Head of caudate nucleus (tissue), 42 donors: Measurements from ENCODE around the gene ABCA5.
A peak's percentile ranks its signal among the peaks of the same experiment; 100 is the strongest.

ENCODE experiments used
- DNase-seq, 42 donors: peaks; one replicate each; pipeline versions ENCODE4 v3.0.0 to v3.0.0-alpha.2; 2020 to 2021; ENCODE audit warnings: mixed read lengths in 7 of 42
- intact Hi-C: fragments of 100-400 bp; cut with DNase I; formaldehyde crosslinking; loops from one replicate; pipeline ENCODE4 v1.15.0; 2022

ABCA5 gene, protein sequence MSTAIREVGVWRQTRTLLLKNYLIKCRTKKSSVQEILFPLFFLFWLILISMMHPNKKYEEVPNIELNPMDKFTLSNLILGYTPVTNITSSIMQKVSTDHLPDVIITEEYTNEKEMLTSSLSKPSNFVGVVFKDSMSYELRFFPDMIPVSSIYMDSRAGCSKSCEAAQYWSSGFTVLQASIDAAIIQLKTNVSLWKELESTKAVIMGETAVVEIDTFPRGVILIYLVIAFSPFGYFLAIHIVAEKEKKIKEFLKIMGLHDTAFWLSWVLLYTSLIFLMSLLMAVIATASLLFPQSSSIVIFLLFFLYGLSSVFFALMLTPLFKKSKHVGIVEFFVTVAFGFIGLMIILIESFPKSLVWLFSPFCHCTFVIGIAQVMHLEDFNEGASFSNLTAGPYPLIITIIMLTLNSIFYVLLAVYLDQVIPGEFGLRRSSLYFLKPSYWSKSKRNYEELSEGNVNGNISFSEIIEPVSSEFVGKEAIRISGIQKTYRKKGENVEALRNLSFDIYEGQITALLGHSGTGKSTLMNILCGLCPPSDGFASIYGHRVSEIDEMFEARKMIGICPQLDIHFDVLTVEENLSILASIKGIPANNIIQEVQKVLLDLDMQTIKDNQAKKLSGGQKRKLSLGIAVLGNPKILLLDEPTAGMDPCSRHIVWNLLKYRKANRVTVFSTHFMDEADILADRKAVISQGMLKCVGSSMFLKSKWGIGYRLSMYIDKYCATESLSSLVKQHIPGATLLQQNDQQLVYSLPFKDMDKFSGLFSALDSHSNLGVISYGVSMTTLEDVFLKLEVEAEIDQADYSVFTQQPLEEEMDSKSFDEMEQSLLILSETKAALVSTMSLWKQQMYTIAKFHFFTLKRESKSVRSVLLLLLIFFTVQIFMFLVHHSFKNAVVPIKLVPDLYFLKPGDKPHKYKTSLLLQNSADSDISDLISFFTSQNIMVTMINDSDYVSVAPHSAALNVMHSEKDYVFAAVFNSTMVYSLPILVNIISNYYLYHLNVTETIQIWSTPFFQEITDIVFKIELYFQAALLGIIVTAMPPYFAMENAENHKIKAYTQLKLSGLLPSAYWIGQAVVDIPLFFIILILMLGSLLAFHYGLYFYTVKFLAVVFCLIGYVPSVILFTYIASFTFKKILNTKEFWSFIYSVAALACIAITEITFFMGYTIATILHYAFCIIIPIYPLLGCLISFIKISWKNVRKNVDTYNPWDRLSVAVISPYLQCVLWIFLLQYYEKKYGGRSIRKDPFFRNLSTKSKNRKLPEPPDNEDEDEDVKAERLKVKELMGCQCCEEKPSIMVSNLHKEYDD (N-terminal part only)

DNA sequence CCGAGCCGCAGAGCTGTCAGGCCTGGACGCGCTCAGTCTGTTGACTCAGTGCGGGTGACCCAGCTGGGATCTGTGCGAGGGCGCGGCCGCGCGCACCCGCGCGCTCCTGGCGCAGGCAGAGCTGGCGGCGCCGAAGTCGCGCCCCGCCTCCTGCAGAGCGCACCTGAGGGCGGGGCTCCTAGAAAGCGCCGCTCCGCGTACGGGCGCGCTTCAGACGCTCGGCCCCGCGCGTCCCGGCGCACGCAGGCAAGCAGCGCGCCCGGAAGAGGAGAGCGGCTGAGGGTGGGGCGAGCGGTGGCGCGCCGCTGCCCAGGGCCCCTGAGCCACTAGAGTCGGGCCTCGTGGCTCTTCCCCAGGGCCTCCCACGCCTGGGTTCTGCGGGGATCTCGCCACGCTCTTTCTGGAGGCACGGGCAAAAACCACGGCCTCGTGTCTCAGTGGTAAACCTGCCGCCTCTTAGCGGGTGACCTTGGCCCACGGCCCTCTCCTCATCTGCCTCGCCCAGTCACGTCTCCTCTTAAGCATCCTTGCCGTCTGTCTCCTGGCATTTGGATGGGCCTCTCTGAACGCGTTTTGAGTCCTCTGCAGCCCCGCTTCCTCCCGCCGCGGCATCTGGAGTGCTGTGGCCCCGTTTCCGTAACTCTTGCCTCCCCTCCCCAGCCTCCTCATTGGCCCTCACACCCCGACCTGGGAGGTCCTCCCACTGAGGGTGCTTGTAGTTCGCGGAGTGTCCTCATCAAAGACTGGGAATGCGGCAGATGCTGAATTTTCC lies at the start of gene ABCA5:
Gene ABCA5 (minus strand): TSS at position 74 of the 772 bp plus-strand sequence. CDS start 12,718 bp downstream, outside the sequence.
- intact Hi-C loops, result loop anchor here (10.0 kb wide), 1 partner anchor 198 kb away; no protein-coding TSS in a partner anchor
- DNase-seq, result peak; percentile 53 to 94 (median 85)

DNA sequence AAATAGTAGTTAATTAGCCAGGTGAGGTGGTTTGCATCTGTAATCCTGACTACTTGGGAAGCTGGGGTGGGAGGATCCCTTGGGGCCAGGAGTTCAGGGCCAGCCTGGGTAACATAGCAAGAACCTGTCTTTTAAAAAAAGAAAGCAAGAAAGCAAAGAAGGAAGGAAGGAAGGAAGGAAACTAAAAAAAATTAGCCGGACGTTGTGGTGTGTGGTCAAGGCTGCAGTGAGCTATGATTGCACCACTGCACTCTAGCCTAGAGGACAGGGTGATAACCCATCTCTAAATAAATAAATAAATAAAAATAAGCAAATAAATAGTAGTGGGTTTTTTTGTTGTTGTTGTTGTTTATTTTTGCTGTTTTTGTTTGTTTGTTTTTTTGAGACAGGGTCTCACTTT lies 48.3 kb upstream of the ABCA5 start:
- intact Hi-C loops, result no loop called here
- no peak for DNase-seq

DNA sequence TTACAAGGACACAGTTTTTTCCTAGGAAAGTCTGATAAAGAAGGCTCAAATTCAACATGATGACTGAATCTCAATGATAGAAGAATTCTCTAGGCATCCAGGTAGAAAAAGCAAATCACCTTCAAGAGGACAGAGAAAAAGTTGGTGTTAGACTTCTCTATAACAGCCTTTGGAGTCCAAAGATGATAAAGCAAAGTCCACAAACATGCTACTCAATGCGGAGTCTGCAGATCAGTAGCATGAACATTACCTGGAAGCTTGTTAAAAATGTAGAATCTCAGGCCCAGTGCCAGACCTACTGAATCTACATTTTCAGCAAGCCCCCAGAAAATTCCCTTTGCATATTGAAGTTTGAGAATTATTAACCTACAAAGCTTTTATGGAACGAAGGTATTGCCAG lies 46.1 kb upstream of the ABCA5 start:
- intact Hi-C loops, result no loop called here
- DNase-seq, result no peak

DNA sequence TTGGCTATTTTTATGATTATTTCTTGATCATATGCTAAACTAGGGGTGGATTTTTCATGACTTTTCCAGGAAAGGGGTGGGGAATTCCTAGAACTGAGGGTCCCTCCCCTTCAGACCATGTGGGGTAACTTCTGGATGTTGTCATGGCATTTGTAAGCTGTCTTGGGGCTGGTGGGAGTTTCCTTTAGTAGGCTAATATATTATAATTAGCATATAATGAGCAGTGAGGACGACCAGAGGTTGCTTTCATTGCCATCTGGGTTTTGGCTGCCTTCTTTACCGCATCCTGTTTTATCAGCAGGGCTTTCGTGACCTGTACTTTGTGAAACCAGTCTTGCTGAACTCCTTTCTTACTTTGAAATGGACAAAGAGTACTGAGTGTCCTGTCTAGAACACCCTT lies 40.4 kb upstream of the ABCA5 start:
- DNase-seq, result no peak
- intact Hi-C loops, result no loop called here

DNA sequence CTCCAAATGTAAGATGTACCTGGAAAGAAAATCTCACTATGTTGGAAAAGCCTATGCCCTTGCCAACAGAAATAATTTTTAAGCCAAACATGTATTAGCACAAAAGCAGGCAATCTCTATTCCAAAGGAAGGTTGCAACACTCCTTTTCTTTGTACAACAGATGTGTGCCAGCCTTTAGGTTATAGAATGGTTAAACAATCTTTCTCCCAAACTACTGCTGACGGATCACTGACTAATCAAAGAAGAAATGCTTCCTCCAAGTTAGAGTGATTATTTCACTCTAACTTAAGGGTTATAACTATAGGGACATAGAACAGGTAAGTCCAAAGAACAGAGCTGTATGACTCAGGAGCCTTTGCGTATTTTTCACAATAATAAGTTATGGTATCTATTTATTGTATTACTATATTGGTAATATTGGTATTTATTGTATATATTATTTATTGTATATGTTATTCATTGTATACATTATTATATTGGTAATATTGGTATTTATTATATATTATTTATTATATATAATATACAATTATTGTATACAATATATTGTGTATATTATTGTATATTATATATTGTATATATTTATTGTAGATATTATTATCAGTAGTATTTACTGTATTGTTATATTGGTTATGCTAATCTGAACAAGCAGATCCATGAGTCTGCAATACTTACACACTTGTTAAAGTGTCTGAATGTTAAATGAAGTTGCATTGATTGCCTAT lies 36.7 kb upstream of the ABCA5 start:
- DNase-seq, result no peak
- intact Hi-C loops, result no loop called here

DNA sequence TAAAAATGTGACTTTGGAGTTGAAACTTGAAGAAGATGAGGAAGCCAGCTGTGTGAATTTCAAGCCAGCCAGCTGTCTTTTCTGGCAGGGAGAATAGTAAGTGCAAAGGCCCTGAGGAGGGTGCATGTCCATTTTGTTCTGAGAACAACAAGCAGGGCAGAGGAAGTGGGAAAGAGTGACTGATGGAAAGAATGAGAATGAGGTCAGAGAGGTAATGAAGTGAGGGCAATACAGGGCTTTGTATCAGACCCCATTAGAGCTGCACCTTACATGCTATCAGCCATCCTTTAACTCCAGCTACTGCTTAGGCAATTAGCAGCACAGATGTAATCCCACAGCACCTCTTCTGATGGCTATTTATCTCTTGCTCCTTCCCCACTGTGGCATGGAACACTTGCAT lies 34.2 kb upstream of the ABCA5 start:
- no peak for DNase-seq
- intact Hi-C loops, result no loop called here

DNA sequence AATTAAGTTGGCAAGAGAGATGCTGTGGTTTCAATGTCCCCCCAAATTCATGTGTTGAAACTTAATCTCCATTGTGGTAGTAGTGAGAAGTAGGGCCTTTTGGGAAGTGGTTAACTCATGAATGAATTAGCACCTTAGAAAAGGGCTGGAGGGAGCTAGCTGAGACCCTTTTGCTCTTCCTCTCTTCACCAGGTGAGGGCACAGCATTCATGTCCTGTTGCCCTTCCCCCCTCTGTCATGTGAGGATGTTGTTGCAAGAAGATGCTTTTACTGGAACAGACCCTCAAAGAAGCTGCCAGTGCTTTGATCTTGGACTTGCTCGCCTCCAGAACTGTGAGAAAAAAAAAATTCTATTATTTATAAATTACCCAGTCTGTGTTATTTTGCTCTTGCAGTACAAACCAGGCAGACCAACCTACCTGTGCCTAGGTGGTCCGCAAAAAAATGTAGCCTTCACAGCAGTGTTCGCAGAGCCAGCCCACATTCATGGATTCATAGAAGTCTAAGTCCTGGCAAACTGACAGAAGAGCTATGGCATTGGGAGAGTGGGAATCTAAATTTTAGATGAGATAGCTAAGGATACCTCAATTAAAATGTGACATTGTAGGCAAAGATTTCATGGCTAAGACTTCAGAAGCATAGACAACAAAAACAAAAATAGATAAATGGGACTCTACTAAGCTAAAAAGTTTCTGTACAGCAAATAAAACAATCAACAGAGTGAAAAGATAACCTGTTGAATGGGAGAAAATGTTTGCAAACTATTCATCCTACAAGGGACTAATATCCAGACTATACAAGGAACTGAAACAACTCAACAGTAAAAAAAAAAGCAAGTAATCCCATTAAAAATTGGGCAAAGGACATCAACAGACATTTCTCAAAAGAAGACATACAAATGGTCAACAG lies 32.0 kb upstream of the ABCA5 start:
- intact Hi-C loops, result no loop called here
- DNase-seq, result no peak

DNA sequence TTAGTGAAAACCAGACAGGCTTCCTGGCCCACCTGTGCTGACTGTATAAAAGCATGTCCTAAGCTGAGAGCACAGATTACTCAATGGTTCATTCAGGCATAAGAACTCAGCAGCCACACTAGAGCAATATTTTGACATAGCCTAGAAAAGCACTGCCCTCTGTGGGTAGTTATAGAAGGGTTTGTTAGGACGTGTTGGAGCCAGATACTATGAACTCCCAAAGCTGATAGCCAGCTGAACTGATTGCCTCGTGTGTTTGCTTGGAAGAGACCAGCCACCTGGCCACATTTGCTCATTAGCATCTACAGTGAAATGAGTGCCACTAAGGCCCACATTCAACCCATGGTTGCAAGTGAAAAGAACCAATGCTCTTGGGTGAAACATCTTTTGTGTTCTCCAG lies 30.8 kb upstream of the ABCA5 start:
- intact Hi-C loops, result no loop called here
- no peak for DNase-seq

DNA sequence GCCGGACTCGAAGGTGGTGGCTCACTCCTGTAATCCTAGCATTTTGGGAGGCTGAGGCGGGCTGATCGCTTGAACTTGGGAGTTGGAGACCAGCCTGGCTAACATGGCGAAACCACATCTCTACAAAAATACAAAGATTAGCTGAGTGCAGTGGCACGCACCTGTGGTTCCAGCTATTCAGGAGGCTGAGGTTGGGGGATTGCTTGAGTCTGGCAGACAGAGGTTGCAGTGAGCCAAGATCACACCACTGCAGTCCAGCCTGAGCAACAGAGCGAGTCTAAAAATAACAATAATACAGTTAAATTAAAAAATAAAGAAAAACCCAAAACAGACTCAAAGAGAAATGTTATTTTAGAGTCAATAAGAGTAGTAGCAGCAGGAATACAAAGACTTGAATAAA lies 29.7 kb upstream of the ABCA5 start:
- intact Hi-C loops, result no loop called here
- DNase-seq, result no peak

DNA sequence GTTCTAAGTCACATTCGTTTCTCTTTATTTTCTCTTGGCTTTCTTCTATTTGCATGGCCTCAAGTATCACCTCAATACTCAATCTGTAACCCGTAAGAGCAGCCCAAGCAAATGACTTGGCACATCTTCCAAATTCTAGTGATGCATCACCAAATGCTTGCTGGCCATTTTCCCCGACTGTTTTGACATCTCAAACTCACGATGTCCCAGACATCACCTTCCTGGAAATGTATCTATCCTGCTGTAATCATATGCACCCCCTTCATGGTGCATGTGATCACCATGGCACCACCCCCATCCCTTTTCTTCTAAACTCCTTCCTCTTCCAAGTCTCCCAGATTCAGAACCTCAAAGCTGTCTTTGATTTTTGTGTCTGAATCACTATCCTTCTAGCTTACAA lies 24.0 kb upstream of the ABCA5 start:
- no peak for DNase-seq
- intact Hi-C loops, result no loop called here

DNA sequence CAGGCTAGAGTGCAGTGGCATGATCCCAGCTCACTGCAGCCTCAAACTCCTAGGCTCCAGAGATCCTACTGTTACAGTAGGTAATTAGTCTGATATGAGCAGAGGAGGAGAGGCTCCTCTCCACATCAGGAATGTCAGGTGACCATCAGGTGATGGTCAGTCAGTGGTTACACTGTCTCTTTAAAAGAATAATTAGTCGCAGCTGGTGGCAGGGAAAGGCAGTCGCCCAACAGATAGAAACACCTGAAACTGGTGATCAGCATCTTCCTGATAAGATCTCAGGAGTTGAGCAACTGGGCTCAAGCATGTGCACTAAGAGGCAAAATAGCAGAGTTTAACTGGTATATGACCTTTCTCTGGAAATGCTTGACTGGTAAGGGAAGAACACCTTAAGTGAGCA lies 21.5 kb upstream of the ABCA5 start:
- intact Hi-C loops, result no loop called here
- no peak for DNase-seq

DNA sequence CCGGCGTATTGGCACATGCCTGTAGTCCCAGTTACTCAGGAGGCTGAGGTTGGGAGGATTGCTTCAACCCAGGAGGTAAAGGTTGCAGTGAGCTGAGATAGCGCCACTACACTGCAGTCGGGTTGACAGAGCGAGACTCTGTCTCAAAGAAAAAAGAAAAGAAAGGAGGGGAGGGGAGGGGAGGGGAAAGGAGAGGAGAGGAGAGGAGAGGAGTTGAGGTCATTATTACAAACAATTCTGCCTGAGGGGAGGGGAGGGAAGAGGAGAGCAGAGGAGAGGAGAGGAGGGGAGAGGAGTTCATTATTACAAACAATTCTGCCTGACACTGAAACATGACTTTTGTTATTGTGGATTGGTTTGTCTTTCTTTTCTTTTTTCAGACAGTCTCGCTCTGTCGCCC lies 19.8 kb upstream of the ABCA5 start:
- intact Hi-C loops, result no loop called here
- DNase-seq, result no peak

DNA sequence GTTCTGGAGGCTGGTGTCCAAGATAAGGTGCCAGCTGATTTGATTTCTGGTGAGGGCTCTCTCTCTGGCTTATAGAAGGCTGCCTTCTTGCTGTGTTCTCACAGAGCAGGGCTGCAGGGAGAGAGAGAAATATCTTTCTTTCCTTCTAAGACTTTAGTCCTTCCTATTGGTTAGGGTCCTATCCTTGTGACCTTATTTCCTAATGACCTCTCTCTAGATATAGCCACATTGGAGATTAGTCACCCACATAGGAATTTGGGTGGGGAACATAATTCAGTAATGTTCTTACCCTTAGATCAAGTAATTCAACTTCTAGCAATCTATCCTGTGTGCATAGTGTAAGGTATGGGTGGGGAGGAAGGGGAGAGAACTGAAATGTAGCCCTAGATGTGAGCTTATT lies 18.0 kb upstream of the ABCA5 start:
- intact Hi-C loops, result no loop called here
- no peak for DNase-seq

DNA sequence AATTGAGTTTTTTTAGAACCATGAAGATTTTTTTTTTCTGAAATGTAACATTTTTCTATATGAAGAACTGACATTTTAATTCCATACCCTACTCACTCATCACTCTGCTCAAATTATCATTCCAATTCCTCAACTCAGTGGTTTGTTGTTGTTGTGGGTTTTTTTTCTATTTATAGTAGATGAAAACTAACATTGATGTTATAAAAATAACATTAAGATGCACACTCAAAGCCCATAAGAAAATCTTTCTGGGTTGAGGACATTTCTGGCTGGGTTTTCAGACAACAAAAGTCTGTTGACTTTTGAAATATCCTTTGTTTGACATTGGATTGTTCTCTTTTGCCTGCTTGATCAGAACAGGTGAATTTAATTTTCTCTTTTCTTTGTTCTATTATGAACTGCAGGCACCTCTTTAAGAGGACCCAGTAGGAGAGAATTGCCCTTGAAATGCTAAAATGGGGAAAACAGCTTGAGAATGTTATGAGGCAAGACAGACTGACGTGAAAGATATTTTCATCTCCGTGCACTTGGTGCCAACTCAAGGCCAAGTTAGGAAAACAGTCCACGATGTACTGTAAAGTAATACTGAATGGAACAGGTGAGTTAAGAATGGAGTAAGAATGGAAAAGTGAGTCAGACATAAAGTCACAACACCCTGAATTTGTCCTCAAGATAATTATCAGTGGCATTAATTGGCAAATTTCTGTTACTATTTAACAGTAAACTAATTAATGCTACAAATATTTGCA lies 16.1 kb upstream of the ABCA5 start:
- DNase-seq, result no peak
- intact Hi-C loops, result no loop called here

DNA sequence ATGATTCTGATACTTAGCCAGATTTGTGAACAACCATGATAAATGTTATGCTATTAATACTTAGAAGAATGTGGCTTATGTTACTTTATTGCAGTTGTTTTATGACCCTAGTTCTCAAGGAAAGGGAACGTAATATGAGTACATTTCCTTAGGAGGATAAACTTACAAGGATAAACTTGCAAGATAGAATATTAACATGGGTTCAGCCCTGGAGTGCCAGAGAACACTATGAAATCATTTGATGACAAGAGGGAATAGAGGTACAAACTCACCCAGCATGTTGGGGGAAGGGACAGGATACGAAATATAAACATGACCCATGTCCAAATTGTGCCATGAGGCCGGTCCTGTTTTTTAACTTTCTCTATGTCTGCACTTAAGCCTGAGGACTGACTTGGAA lies 13.0 kb upstream of the ABCA5 start:
- intact Hi-C loops, result no loop called here
- DNase-seq, result no peak

DNA sequence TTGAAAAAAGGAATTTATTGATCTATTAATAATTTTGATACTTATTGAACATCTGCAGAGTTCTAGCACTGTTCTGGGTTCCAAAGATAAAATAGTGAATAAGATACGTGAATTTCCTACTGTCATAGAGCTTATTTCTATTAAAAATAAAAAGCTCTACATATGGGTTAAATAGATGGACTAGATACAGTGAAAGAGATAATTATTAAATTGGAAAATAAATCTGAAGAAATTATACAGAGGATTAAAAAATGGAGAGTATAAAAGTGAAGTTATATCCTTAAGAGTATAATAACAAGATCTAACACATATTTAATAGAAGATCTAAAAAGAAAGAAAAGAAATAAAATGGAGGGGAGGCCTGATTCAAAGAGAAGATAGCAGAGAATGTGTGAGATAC lies 10.1 kb upstream of the ABCA5 start:
- DNase-seq, result no peak
- intact Hi-C loops, result no loop called here
